ENCODE data around the gene OPN5. TPM values are rescaled to one million over a fixed set of nuclear protein-coding genes. Genes with fewer than 3 reads are reported as not detected.

Gene OPN5, protein sequence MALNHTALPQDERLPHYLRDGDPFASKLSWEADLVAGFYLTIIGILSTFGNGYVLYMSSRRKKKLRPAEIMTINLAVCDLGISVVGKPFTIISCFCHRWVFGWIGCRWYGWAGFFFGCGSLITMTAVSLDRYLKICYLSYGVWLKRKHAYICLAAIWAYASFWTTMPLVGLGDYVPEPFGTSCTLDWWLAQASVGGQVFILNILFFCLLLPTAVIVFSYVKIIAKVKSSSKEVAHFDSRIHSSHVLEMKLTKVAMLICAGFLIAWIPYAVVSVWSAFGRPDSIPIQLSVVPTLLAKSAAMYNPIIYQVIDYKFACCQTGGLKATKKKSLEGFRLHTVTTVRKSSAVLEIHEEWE
- not detected for total RNA-seq
- polyA plus RNA-seq (2013, experiment 1 of 2), result not detected
- not detected for polyA plus RNA-seq (2013, experiment 2 of 2)
- long read RNA-seq, experiment 1, result 0 reads
- long read RNA-seq, experiment 2, result 0 reads
- long read RNA-seq, experiment 3, result 0 reads
- long read RNA-seq, experiment 4, result 0 reads

- WGBS, 2 experiments (ENCODE audit: insufficient coverage in 1 of 2, insufficient read length in 1 of 2), result 86 to 95% methylated on average over 8 of the region's 8 CpGs
- Mint-ChIP-seq H3K36me3 (ENCODE audit: low read depth) (no peaks in the 10 kb centered on the region), H3K27ac (no peak within 1 kb of the TSS), H3K27me3 (ENCODE audit: insufficient read depth) (peaks cover 20% of the 10 kb centered on the region), H3K9me3 (no peaks in the 10 kb centered on the region), H3K4me1 (peaks cover 11% of the 10 kb centered on the region), H3K4me3 (no peak within 1 kb of the TSS)
- Histone ChIP-seq H3K4me1 (ENCODE audit: control insufficient read depth, insufficient read depth, low read length) (no peaks in the 10 kb centered on the region), H3K27ac (ENCODE audit: low read depth, low read length) (no peak within 1 kb of the TSS), H3K27me3 (ENCODE audit: control insufficient read depth, insufficient read depth, low read length, poor library complexity, severe bottlenecking) (peaks cover 6% of the 10 kb centered on the region), H3K36me3 (ENCODE audit: control insufficient read depth, insufficient read depth, low read length) (no peaks in the 10 kb centered on the region), H3K4me3 (ENCODE audit: low read length) (no peak within 1 kb of the TSS), H3K9ac (ENCODE audit: extremely low read depth, low read length, poor library complexity, severe bottlenecking) (no peak within 1 kb of the TSS), H3K9me3 (ENCODE audit: control insufficient read depth, low read length) (no peaks in the 10 kb centered on the region)
- TF ChIP-seq CTCF (conservative IDR thresholded peaks at IDR 0.05), result no peak
- no peak for DNase-seq
Observed at GRCh38 chr6:47781732-47782131, at the start of gene OPN5. OPN5 (plus strand) TSS chr6:47782032; CDS start chr6:47782067, 35 bp downstream.

DNA sequence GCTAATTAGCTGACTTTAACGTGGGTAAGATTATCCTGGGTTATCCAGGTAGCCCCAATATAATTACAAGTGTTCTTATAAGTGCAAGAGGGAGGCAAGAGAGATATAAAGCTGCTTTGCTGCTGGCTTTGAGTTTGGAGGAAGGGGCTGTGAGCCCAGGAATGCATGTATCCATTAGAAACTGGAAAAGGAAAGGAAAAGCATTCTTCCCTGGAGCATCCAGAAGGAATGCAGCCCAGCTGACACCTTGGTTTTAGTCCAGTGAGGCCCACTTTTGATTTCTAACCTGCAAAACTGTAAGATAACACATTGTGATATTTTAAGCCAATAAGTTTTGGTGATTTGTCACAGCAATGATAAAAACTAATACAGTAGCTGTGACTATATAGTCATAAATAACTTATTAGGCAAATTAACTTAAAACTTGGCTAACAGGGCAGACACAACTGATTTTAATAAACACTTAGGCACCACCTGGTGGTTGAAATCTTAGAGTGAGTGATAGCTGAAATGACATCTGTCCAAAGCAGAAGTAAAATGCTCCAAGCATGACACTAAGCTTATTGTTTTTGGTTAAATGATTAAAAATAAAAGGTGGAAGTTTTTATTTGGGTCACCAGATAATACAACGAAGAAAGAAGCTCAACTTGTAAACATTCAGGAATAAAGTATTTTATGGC, 47.8 kb upstream of the OPN5 start:
- no peak overlapping the region for H3K27ac Mint-ChIP-seq
- no peaks in the 10 kb centered on the region for H3K36me3 Mint-ChIP-seq (ENCODE audit: low read depth)
- Histone ChIP-seq H3K9me3 (ENCODE audit: control insufficient read depth, low read length) (no peaks in the 10 kb centered on the region), H3K4me1 (ENCODE audit: control insufficient read depth, insufficient read depth, low read length) (peaks cover 3% of the 10 kb centered on the region), H3K27me3 (ENCODE audit: control insufficient read depth, insufficient read depth, low read length, poor library complexity, severe bottlenecking) (no peaks in the 10 kb centered on the region), H3K9ac (ENCODE audit: extremely low read depth, low read length, poor library complexity, severe bottlenecking) (no peak overlapping the region), H3K36me3 (ENCODE audit: control insufficient read depth, insufficient read depth, low read length) (no peaks in the 10 kb centered on the region), H3K27ac (ENCODE audit: low read depth, low read length) (no peak overlapping the region), H3K4me3 (ENCODE audit: low read length) (no peak overlapping the region)
- 33 to 58% methylated on average over 2 of the region's 2 CpGs for WGBS, 2 experiments (ENCODE audit: insufficient coverage in 1 of 2, insufficient read length in 1 of 2)
- H3K27me3 Mint-ChIP-seq (ENCODE audit: insufficient read depth), result no peaks in the 10 kb centered on the region
- no peaks in the 10 kb centered on the region for H3K9me3 Mint-ChIP-seq
- H3K4me1 Mint-ChIP-seq, result peaks cover 24% of the 10 kb centered on the region
- DNase-seq, result no peak
- TF ChIP-seq CTCF (conservative IDR thresholded peaks at IDR 0.05), result peak; percentile 78
- no peak overlapping the region for H3K4me3 Mint-ChIP-seq

GRCh38 chr6:47734831-47735481, 46.9 kb upstream of the OPN5 start:
- TF ChIP-seq CTCF (conservative IDR thresholded peaks at IDR 0.05), result no peak
- Mint-ChIP-seq H3K36me3 (ENCODE audit: low read depth) (no peaks in the 10 kb centered on the region), H3K27me3 (ENCODE audit: insufficient read depth) (no peaks in the 10 kb centered on the region), H3K4me1 (peaks cover 24% of the 10 kb centered on the region), H3K9me3 (no peaks in the 10 kb centered on the region), H3K27ac (peak overlapping the region; percentile 56), H3K4me3 (no peak overlapping the region)
- Histone ChIP-seq H3K27ac (ENCODE audit: low read depth, low read length) (no peak overlapping the region), H3K9me3 (ENCODE audit: control insufficient read depth, low read length) (no peaks in the 10 kb centered on the region), H3K27me3 (ENCODE audit: control insufficient read depth, insufficient read depth, low read length, poor library complexity, severe bottlenecking) (no peaks in the 10 kb centered on the region), H3K4me3 (ENCODE audit: low read length) (no peak overlapping the region), H3K36me3 (ENCODE audit: control insufficient read depth, insufficient read depth, low read length) (no peaks in the 10 kb centered on the region), H3K4me1 (ENCODE audit: control insufficient read depth, insufficient read depth, low read length) (peaks cover 3% of the 10 kb centered on the region), H3K9ac (ENCODE audit: extremely low read depth, low read length, poor library complexity, severe bottlenecking) (no peak overlapping the region)
- DNase-seq, result peak; percentile 54
- WGBS, 2 experiments (ENCODE audit: insufficient coverage in 1 of 2, insufficient read length in 1 of 2), result 56% methylated on average over 4 of the region's 4 CpGs; no CpG with 5 or more reads in 1 of the 2 experiments
